Cardiac septum (tissue), 1 donor: ENCODE results near the gene AKIP1. TPM values are rescaled to one million over a fixed set of nuclear protein-coding genes. Genes with fewer than 3 reads are reported as not detected.
A peak's percentile ranks its signal among the peaks of the same experiment; 100 is the strongest.

Experiments
- DNase-seq: peaks from one replicate; pipeline ENCODE4 v3.0.0-alpha.2; 2020; ENCODE audit warnings: low spot score
- intact Hi-C: fragments of 100-400 bp; cut with DNase I; formaldehyde crosslinking; loops from one replicate; pipeline ENCODE4 v1.14.0; 2022
- total RNA-seq: library from RNA; stranded (reverse); fragmentation: NEBNext Ultra II Directional; extraction: Animal tissue kit (Norgen Biotek cat#: 25700); gene quantifications from one replicate; pipeline ENCODE4 v1.2.1, GENCODE V29; 2021
- donor health status: DM: no; HTN: no; CAD: no.

AKIP1 gene
- total RNA-seq, 1 donor from 2014 or later, result 28.1 TPM

DNA sequence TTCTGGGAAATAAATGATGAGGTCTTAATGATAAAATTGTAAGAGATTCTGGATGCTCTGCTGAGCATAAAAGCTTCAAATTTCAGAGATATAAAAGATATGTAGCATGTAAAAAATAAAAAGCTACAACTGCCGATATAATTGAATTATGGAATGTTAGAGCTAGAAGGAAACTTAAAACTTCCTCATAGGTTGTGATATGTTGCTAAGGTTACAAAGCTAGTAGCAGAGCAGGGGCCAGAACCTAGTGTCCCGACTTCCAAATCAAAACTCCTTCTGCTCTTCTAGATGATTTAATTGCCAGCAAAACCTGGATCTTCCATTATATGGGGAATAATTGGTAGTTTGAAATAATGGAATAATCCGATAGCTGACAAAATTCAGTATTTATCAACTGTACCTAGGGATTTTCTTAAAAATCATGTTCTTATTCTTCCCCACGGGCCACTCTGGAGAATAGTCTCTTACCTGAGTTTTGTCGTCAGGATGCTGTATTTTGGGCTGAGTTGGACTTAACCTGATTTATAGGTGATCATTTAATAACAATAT, 31.6 kb downstream of the AKIP1 start, which contains the start of gene ASCL3:
ASCL3 (minus strand) TSS at position 499 of the 549 bp plus-strand sequence. CDS start 4,855 bp downstream, outside the sequence.
- intact Hi-C loops, result no loop called here
- no peak for DNase-seq

DNA sequence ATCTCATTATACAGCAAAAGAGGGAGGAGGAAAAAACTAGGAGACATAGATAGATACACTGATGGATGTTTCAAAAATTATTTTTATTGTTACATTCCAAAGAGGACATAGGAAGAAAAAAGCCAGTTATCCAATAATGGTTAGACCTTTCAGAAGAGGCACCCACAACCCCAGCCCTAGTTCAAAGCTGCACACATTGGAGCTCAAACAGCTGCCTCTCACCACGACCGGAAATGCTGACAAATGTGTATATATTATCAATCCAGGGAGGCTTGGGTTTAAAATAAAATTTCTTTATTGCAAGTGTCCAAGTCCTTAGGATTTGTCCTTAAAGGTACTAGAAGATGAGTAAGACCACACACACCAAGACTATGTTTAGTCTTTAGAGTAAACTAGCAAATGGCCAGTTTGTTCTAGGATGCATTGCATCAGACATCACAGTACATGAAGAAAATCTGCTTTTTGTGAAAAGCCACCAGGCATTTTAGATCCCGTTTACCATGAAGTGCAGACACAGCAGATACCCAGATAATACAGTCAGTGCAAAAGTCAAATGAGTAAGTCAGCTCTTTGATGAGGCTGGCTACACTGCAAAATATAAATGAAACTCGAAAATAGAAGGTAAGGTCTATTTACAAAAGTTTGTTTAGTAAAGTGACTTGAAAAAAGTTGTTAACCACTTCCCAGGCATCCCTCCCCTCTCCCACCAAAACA, 36.4 kb downstream of the AKIP1 start:
- intact Hi-C loops, result no loop called here
- DNase-seq, result no peak

DNA sequence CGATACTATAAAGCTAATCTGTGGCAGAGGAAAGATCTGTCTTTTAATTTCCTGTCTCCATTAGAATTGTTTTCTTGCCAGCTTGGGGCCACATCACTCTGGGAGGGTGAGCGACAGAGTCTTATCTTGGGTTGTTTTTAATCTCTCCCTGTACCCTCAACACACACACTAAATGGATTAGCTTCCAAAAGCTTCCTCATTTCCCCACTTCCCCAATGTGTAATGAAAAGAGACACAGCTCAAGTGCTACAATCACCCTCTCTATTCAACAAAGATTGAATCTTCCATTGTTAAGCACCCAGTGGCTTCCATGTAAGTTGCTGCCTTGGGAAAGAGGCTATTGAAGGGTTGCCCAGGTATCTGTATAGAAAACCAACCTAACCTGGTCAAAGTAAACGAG, 37.9 kb downstream of the AKIP1 start:
- DNase-seq, result no peak
- intact Hi-C loops, result no loop called here

DNA sequence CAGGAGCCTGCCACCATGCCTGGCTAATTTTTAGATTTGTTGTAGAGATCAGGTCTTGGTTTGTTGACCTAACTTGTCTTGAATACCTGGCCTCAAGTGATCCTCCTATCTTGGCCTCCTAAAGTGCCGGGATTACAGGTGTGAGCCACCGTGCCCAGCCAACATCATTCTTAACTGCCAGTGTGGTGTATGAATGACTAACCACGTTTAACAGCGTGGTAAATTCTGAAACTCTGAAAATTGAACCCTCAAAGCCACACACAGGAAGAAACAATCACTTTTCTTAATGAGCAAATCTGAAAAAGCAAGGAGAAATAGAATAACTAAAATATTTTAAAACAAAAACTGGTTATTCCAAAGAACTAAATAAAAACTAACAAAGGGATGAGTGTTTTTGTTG, 45.9 kb downstream of the AKIP1 start:
- DNase-seq, result no peak
- intact Hi-C loops, result no loop called here

DNA sequence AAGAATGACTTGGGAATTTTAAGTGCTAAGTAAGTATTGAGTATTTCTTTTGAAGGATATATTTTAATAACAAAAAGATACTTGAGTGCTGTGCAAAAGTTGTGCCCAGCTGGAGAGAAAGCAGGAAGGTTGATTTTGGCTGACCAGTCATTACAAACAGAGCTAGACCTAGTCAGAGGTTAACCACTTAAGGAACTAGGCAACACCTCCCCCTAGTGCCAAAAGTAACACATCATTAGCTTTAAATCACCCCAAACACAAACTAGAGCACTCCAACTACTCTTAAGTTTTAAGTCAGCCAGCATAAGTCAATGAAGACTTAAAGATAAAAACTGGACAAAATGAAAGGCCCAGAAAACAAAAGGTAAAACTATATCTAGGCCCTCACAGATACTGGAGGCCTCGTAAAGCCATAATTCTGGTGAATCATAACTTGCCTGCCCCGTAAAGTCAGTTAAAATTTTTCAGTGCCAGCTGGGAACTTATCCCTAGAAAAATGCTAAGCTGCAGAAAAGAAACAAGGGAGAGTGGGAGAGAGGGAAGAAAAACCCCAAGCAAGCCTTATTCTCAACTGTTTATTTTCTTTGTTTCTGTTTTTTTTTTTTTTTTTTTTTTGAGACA, 48.7 kb downstream of the AKIP1 start:
- DNase-seq, result no peak
- intact Hi-C loops, result loop anchor here (5.0 kb wide), 3 partner anchors 47 to 272 kb away; partner anchors contain the start of gene AKIP1

DNA sequence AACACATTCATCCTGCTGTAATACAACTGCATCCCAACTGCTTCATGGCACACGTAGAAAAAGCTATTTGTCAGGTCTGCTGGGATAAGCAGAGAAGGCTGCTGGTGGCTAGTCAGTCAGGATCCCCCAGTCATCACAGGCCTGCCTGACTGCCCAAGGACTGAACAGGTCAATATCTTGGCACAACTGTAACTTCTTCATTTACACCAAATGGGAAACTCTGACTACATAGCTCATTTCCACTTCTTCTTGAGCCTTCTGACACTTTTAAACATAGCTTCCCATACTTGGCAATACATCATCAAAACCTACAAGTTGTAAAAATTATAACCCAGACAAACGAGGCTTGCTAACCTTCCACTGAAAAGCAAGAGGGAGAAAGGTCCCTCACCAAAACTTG, 50.4 kb downstream of the AKIP1 start:
- intact Hi-C loops, result loop anchor here (5.0 kb wide), 3 partner anchors 49 to 274 kb away; partner anchors contain the start of gene AKIP1
- DNase-seq, result no peak

DNA sequence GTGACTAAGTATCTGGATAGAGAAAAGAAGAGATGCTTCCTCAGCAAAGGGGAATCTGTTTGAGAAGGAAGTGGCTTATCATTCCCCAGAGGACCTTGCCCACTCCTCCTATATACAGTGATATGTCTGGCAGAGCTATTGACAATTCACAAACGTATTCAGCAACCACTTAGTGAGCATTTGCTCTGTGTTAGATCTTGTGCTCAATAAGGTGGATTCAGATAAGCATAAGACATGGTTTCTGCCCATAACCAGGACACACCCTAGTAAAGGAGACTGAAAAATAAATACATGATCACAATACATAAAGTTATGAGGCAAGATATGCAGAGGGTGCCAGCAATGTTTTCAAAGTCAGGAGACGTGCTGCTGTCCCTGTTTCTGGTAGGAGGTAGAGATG, 51.9 kb downstream of the AKIP1 start:
- no peak for DNase-seq
- intact Hi-C loops, result loop anchor here (5.0 kb wide), 3 partner anchors 51 to 276 kb away; partner anchors contain the start of gene AKIP1

DNA sequence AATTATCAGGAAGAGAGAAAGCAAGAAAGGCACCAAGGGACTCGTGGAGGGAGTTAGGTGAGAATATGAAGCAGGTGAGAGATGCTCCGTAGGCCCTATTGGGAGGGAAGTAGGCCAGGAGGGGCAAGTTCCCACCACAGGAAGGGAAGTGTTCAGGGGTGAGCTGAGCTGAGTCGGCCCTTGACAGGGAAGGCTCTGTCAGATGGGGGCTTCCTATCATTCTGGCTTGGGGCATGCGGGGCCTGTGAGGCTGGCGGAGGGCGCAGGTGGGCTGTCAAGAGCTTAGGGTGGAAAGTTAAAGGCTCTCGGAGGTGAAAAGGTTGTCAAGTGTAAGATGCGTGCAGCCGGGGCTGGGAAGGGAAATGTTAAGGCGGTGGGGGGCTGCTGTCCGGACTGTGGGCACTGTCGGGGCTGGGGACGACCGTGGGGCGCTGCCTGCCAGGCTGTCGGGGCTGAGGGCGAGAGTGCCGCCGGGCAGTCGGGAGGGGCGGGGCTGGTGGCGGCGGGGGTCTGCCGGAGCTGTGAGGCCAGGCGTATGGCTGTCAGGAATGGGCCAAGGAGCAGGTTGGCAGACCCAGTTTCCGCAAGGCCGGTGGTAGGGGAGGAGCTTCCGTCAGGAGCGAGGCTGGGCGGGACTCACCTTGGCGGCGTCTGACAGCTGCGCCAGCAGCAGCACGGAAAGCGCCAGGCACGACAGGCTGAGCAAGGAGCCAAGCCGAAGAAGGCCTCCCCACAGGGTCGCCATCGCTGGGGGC, 52.8 kb downstream of the AKIP1 start:
- DNase-seq, result peak; percentile 92

DNA sequence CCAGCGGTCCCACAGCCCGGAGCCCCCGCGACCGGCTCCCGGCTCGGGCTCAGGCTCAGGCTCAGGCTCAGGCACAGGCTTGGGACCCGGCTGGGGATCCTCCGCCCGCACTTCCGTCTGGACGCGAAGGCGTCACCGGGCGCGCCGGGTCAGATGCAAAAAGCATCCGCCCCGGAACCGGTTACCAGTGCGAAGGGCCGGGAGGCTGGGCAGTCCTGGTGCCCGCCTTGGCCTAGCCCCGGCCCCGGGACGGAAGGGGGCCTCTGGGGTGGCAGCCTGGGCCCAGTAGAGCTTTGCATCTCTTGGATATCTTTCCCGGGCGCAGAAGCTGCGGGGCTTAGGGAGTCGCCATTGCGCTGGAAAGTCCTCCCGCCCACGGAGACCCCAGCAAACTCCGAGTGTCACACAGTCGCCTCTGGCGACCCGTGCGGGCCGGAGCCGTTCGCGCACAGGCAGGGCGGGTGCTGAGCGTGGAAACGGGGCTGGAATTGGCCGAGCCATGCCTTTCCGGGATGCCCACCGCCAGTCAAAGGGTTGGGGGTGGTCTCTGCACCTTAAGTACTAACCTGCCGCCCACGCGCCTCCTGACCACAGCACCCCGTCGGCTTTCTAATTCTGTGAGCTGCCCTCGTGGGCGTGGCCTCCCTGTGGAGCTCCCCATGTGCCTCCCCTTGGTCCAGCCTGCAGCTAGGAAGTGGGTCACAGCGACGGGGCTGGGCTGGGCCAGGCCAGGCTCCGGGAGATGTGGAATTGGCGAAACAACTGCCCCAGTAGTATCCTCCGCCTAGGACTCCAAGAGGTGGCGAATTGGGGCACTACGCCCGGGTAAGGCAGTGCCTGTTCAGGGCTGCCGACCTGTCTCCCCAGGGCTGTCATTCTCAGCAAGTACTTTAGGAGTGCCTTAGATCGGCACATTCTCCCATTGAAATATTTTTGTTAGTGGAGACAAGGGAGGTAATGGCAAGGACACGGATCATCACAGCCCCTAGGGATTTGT, 53.6 kb downstream of the AKIP1 start, which contains the start of gene TMEM9B:
TMEM9B (minus strand) TSS at position 119 of the 997 bp plus-strand sequence. CDS start 129 bp downstream, outside the sequence.
- intact Hi-C loops, result loop anchor here (5.0 kb wide), 3 partner anchors 52 to 277 kb away; partner anchors contain the start of gene AKIP1
- DNase-seq, result peak; percentile 97

More for the DNA sequence above, 52.8 kb downstream of the AKIP1 start:
- intact Hi-C loops, result loop anchor here (5.0 kb wide), 3 partner anchors 51 to 276 kb away; partner anchors contain the start of gene AKIP1

DNA sequence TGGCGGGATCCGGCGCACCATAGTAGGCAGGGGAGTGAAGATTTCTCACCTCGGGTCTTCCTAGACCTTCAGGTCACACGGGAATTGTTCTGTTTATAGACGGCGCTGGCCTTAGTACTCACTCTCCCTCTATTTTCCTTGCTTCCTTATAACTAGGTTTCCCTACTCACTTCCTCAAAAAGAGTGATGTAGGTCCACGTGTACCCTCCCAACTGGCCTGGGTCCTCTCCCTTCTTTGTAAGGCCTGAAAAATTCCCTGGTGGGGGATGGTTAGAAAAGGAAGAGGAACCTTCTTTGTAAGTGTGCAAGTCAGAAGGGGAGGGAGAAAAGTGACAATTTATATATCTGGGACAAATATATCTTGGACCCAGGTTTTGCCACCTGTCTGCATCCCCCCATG, 56.2 kb downstream of the AKIP1 start:
- intact Hi-C loops, result no loop called here

More for the DNA sequence above, 56.2 kb downstream of the AKIP1 start:
- no peak for DNase-seq

Other genes starting within 250 kb of the AKIP1 start
- gene TRIM66, start 228.5 kb upstream of the AKIP1 start, total RNA-seq, result 3.0 TPM
- gene RPL27A, start 228.4 kb upstream of the AKIP1 start, total RNA-seq, result 462 TPM
- gene C11orf16, start 21.8 kb downstream of the AKIP1 start, total RNA-seq, result not detected
- not detected for gene ASCL3, start 31.8 kb downstream of the AKIP1 start, total RNA-seq
- 43.7 TPM for gene TMEM9B, start 53.3 kb downstream of the AKIP1 start, total RNA-seq
- 1.0 TPM for gene NRIP3, start 92.8 kb downstream of the AKIP1 start, total RNA-seq
- gene SCUBE2, start 180.4 kb downstream of the AKIP1 start, total RNA-seq, result 3.9 TPM